MM.1S (cell line): Measurements from ENCODE around the gene TMEM38B.

Source experiments
- CTCF ChIP-seq: fragments of 300-600 bp; sonication (generic); IDR thresholded peaks from 2 replicates; pipeline ENCODE4 v1.5.1; 2016; ENCODE audit warnings: antibody characterized with exemption, low read length, mixed read lengths
- EZH2 ChIP-seq: fragments of 300-600 bp; sonication (generic); optimal IDR thresholded peaks from 2 replicates; pipeline ENCODE3; 2017; ENCODE audit warnings: low read depth, mild to moderate bottlenecking, antibody characterized with exemption, low read length, mixed read lengths
- EZH2phosphoT487 ChIP-seq: fragments of 300-600 bp; sonication (generic); IDR thresholded peaks from 2 replicates; pipeline ENCODE4 v1.6.1; 2018; ENCODE audit warnings: antibody characterized with exemption, low read length

GRCh38 chr9:105735366-105735765, 41.0 kb downstream of the TMEM38B start:
- no peak for TF ChIP-seq CTCF
- no peak for TF ChIP-seq EZH2phosphoT487
- no peak for TF ChIP-seq EZH2
